ENCODE measurements around the gene VWA2. TPM values are rescaled to one million over a fixed set of nuclear protein-coding genes. Genes with fewer than 3 reads are reported as not detected.

The VWA2 gene
- total RNA-seq, 2 donors from 2014 or later, result 14.6 to 24.2 TPM

- H3K27me3 ChIP-seq (replicated peaks; ENCODE audit: insufficient read depth), result no peaks in the 10 kb centered on the region
- H3K36me3 ChIP-seq, result no peaks in the 10 kb centered on the region
- intact Hi-C loops (cut with DNase I), result no loop called here
- 84% methylated on average over 12 of the region's 12 CpGs for WGBS
- no peaks in the 10 kb centered on the region for H3K9me3 ChIP-seq
- H3K27ac ChIP-seq, result no peak overlapping the region
- no peak for TF ChIP-seq CTCF (IDR thresholded peaks at IDR 0.05)
- no peak for TF ChIP-seq POLR2A (IDR thresholded peaks at IDR 0.05)
- no peak for TF ChIP-seq POLR2AphosphoS5 (IDR thresholded peaks at IDR 0.05)
- DNase-seq (ENCODE audit: low spot score), result no peak
- no peaks in the 10 kb centered on the region for H3K4me1 ChIP-seq (replicated peaks)
- H3K4me3 ChIP-seq, result no peak overlapping the region
Measured at GRCh38 chr10:114256008-114256765, 17.1 kb downstream of the VWA2 start.

GRCh38 chr10:114256822-114257221 is 17.8 kb downstream of the VWA2 start:
- H3K36me3 ChIP-seq, result no peaks in the 10 kb centered on the region
- DNase-seq (ENCODE audit: low spot score), result no peak
- no peak overlapping the region for H3K4me3 ChIP-seq
- WGBS, result 71% methylated on average over 3 of the region's 3 CpGs
- H3K27ac ChIP-seq, result no peak overlapping the region
- H3K9me3 ChIP-seq, result no peaks in the 10 kb centered on the region
- TF ChIP-seq CTCF (IDR thresholded peaks at IDR 0.05) (no peak), POLR2A (IDR thresholded peaks at IDR 0.05) (no peak), POLR2AphosphoS5 (IDR thresholded peaks at IDR 0.05) (no peak)
- no peaks in the 10 kb centered on the region for H3K27me3 ChIP-seq (replicated peaks; ENCODE audit: insufficient read depth)
- intact Hi-C loops (cut with DNase I), result no loop called here
- H3K4me1 ChIP-seq (replicated peaks), result no peaks in the 10 kb centered on the region

- intact Hi-C loops (cut with DNase I), result no loop called here
- peak overlapping the region in 1 of 2 donors; percentile 8 for H3K27ac ChIP-seq
- WGBS, result 41% methylated on average over 3 of the region's 3 CpGs
Measured at GRCh38 chr10:114257498-114257897, 18.4 kb downstream of the VWA2 start.

GRCh38 chr10:114258274-114258840 is 19.3 kb downstream of the VWA2 start:
- TF ChIP-seq CTCF (IDR thresholded peaks at IDR 0.05), result no peak
- no peak for TF ChIP-seq POLR2AphosphoS5 (IDR thresholded peaks at IDR 0.05)
- TF ChIP-seq POLR2A (IDR thresholded peaks at IDR 0.05), result no peak
- Histone ChIP-seq H3K27me3 (replicated peaks; ENCODE audit: insufficient read depth) (no peaks in the 10 kb centered on the region), H3K4me1 (replicated peaks) (no peaks in the 10 kb centered on the region), H3K9me3 (no peaks in the 10 kb centered on the region), H3K4me3 (no peak overlapping the region), H3K27ac (peak overlapping the region in 1 of 2 donors; percentile 8), H3K36me3 (no peaks in the 10 kb centered on the region)
- no peak for DNase-seq (ENCODE audit: low spot score)
- intact Hi-C loops (cut with DNase I), result no loop called here
- 36% methylated on average over 5 of the region's 5 CpGs for WGBS

More at GRCh38 chr10:114257498-114257897, 18.4 kb downstream of the VWA2 start:
- no peak overlapping the region for H3K4me3 ChIP-seq
- no peaks in the 10 kb centered on the region for H3K4me1 ChIP-seq (replicated peaks)
- no peaks in the 10 kb centered on the region for H3K9me3 ChIP-seq
- no peak for TF ChIP-seq POLR2A (IDR thresholded peaks at IDR 0.05)
- no peak for TF ChIP-seq POLR2AphosphoS5 (IDR thresholded peaks at IDR 0.05)
- TF ChIP-seq CTCF (IDR thresholded peaks at IDR 0.05), result no peak
- H3K36me3 ChIP-seq, result no peaks in the 10 kb centered on the region
- DNase-seq (ENCODE audit: low spot score), result no peak
- H3K27me3 ChIP-seq (replicated peaks; ENCODE audit: insufficient read depth), result no peaks in the 10 kb centered on the region

GRCh38 chr10:114259824-114260223 is 20.8 kb downstream of the VWA2 start:
- 79% methylated on average over 10 of the region's 10 CpGs for WGBS
- Histone ChIP-seq H3K4me1 (replicated peaks) (no peaks in the 10 kb centered on the region), H3K36me3 (no peaks in the 10 kb centered on the region), H3K9me3 (no peaks in the 10 kb centered on the region), H3K4me3 (no peak overlapping the region), H3K27me3 (replicated peaks; ENCODE audit: insufficient read depth) (no peaks in the 10 kb centered on the region), H3K27ac (no peak overlapping the region)
- TF ChIP-seq POLR2A (IDR thresholded peaks at IDR 0.05) (no peak), POLR2AphosphoS5 (IDR thresholded peaks at IDR 0.05) (no peak), CTCF (IDR thresholded peaks at IDR 0.05) (no peak)
- intact Hi-C loops (cut with DNase I), result no loop called here
- DNase-seq (ENCODE audit: low spot score), result no peak

Data from prostate gland (tissue), 2 donors.